ENCODE results near the gene DUSP28.

DUSP28 gene

GRCh38 chr2:240576436-240577205, 16.5 kb downstream of the DUSP28 start (continued):
- TF ChIP-seq, protein P1, sequence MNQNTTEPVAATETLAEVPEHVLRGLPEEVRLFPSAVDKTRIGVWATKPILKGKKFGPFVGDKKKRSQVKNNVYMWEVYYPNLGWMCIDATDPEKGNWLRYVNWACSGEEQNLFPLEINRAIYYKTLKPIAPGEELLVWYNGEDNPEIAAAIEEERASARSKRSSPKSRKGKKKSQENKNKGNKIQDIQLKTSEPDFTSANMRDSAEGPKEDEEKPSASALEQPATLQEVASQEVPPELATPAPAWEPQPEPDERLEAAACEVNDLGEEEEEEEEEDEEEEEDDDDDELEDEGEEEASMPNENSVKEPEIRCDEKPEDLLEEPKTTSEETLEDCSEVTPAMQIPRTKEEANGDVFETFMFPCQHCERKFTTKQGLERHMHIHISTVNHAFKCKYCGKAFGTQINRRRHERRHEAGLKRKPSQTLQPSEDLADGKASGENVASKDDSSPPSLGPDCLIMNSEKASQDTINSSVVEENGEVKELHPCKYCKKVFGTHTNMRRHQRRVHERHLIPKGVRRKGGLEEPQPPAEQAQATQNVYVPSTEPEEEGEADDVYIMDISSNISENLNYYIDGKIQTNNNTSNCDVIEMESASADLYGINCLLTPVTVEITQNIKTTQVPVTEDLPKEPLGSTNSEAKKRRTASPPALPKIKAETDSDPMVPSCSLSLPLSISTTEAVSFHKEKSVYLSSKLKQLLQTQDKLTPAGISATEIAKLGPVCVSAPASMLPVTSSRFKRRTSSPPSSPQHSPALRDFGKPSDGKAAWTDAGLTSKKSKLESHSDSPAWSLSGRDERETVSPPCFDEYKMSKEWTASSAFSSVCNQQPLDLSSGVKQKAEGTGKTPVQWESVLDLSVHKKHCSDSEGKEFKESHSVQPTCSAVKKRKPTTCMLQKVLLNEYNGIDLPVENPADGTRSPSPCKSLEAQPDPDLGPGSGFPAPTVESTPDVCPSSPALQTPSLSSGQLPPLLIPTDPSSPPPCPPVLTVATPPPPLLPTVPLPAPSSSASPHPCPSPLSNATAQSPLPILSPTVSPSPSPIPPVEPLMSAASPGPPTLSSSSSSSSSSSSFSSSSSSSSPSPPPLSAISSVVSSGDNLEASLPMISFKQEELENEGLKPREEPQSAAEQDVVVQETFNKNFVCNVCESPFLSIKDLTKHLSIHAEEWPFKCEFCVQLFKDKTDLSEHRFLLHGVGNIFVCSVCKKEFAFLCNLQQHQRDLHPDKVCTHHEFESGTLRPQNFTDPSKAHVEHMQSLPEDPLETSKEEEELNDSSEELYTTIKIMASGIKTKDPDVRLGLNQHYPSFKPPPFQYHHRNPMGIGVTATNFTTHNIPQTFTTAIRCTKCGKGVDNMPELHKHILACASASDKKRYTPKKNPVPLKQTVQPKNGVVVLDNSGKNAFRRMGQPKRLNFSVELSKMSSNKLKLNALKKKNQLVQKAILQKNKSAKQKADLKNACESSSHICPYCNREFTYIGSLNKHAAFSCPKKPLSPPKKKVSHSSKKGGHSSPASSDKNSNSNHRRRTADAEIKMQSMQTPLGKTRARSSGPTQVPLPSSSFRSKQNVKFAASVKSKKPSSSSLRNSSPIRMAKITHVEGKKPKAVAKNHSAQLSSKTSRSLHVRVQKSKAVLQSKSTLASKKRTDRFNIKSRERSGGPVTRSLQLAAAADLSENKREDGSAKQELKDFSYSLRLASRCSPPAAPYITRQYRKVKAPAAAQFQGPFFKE (tag by site-specific recombination; IDR thresholded peaks at IDR 0.05; ENCODE audit: borderline replicate concordance), result no peak
- no peak for TF ChIP-seq ZBTB1 (tag by site-specific recombination; IDR thresholded peaks at IDR 0.05)

DNA sequence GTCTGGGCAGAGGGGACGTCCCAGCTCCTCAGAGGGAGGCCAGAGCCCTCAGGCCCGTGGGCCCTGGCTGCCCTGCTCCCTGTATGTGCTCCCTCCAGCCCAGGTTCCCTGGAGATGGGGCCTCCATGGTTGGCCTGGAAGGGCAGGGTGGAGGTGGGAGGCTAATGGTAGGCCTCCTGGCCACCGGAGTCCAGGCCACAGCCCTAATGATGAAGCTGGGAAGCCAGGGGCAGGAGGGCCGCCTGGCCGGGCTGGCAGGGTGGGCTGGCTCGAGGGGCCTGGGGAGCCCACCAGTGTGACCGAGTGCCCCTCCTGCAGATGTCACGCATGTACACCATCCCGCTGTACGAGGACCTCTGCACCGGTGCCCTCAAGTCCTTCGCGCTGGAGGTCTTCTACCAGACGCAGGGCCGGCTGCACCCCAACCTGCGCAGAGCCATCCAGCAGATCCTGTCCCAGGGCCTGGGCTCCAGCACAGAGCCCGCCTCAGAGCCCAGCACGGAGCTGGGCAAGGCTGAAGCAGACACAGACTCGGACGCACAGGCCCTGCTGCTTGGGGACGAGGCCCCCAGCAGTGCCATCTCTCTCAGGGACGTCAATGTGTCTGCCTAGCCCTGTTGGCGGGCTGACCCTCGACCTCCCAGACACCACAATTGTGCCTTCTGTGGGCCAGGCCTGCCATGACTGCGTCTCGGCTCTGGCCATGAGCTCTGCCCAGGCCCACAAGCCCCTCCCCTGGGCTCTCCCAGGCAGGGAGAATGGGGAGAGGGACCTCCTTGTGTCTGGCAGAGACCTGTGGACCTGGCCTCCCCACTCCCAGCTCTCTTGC, 17.3 kb downstream of the DUSP28 start:
- ChIA-PET CTCF (interaction anchor here (0.7 kb wide), 1 partner anchor 263 kb away, joined by 3 read pairs; no protein-coding TSS in a partner anchor), POLR2A (interaction anchor here (0.6 to 2.2 kb wide), 3 partner anchors 8 to 11 kb away, joined by 3 to 16 read pairs (median 7); partner anchors contain the start of gene CAPN10)
- Histone ChIP-seq H3K4me1 (ENCODE audit: control insufficient read depth, insufficient read depth, low read length) (peaks cover 7% of the 10 kb centered on the region), H3K27ac (ENCODE audit: extremely low read depth, low read depth, low read length) (no peak overlapping the region), H3K9me3 (ENCODE audit: control insufficient read depth, insufficient read depth, low read depth, low read length) (no peaks in the 10 kb centered on the region), H3K36me3 (ENCODE audit: control insufficient read depth in 2 of 2, insufficient read depth in 1 of 2, low read length in 2 of 2) (peaks cover 0 to 44% of the 10 kb centered on the region in 2 experiments; a peak in 1 of 3 replicates), H3K4me3 (ENCODE audit: low read depth, low read length) (no peak overlapping the region)
- TF ChIP-seq ZNF433 (tag by site-specific recombination; IDR thresholded peaks at IDR 0.05; ENCODE audit: low read depth) (no peak), GLIS2 (tag by site-specific recombination; IDR thresholded peaks at IDR 0.05) (0 out of 2 replicates have a peak, but pooled peaks have one; percentile 33), ZNF501 (tag by site-specific recombination; IDR thresholded peaks at IDR 0.05) (no peak)
- TF ChIP-seq, protein P2, sequence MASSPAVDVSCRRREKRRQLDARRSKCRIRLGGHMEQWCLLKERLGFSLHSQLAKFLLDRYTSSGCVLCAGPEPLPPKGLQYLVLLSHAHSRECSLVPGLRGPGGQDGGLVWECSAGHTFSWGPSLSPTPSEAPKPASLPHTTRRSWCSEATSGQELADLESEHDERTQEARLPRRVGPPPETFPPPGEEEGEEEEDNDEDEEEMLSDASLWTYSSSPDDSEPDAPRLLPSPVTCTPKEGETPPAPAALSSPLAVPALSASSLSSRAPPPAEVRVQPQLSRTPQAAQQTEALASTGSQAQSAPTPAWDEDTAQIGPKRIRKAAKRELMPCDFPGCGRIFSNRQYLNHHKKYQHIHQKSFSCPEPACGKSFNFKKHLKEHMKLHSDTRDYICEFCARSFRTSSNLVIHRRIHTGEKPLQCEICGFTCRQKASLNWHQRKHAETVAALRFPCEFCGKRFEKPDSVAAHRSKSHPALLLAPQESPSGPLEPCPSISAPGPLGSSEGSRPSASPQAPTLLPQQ (tag by site-specific recombination; IDR thresholded peaks at IDR 0.05), result no peak

- H3K9me3 ChIP-seq (ENCODE audit: control insufficient read depth, insufficient read depth, low read depth, low read length), result no peaks in the 10 kb centered on the region
- no peak overlapping the region for H3K4me3 ChIP-seq (ENCODE audit: low read depth, low read length)
- CTCF ChIA-PET, result interaction anchor here (0.5 to 0.7 kb wide), 2 partner anchors 15 to 262 kb away, joined by 3 read pairs; no protein-coding TSS in a partner anchor
- H3K36me3 ChIP-seq (ENCODE audit: control insufficient read depth in 2 of 2, insufficient read depth in 1 of 2, low read length in 2 of 2), result peaks cover 0 to 49% of the 10 kb centered on the region in 2 experiments; a peak in 1 of 3 replicates
- peaks cover 7% of the 10 kb centered on the region for H3K4me1 ChIP-seq (ENCODE audit: control insufficient read depth, insufficient read depth, low read length)
- H3K27ac ChIP-seq (ENCODE audit: extremely low read depth, low read depth, low read length), result no peak overlapping the region
- POLR2A ChIA-PET, result interaction anchor here (0.6 to 2.2 kb wide), 3 partner anchors 9 to 12 kb away, joined by 3 to 16 read pairs (median 7); partner anchors contain the start of gene CAPN10
- no peak for TF ChIP-seq SALL2 (tag by site-specific recombination; IDR thresholded peaks at IDR 0.05; ENCODE audit: borderline replicate concordance)
- TF ChIP-seq ZNF488 (tag by site-specific recombination; IDR thresholded peaks at IDR 0.05), result no peak
- TF ChIP-seq RBAK (tag by site-specific recombination; IDR thresholded peaks at IDR 0.05), result no peak
- no peak for TF ChIP-seq ZNF560 (tag by site-specific recombination; IDR thresholded peaks at IDR 0.05; ENCODE audit: borderline replicate concordance)
- TF ChIP-seq ZNF138 (tag by site-specific recombination; IDR thresholded peaks at IDR 0.05; ENCODE audit: borderline replicate concordance), result no peak
- TF ChIP-seq ZNF416 (tag by site-specific recombination; IDR thresholded peaks at IDR 0.05), result no peak
- TF ChIP-seq, protein P3, sequence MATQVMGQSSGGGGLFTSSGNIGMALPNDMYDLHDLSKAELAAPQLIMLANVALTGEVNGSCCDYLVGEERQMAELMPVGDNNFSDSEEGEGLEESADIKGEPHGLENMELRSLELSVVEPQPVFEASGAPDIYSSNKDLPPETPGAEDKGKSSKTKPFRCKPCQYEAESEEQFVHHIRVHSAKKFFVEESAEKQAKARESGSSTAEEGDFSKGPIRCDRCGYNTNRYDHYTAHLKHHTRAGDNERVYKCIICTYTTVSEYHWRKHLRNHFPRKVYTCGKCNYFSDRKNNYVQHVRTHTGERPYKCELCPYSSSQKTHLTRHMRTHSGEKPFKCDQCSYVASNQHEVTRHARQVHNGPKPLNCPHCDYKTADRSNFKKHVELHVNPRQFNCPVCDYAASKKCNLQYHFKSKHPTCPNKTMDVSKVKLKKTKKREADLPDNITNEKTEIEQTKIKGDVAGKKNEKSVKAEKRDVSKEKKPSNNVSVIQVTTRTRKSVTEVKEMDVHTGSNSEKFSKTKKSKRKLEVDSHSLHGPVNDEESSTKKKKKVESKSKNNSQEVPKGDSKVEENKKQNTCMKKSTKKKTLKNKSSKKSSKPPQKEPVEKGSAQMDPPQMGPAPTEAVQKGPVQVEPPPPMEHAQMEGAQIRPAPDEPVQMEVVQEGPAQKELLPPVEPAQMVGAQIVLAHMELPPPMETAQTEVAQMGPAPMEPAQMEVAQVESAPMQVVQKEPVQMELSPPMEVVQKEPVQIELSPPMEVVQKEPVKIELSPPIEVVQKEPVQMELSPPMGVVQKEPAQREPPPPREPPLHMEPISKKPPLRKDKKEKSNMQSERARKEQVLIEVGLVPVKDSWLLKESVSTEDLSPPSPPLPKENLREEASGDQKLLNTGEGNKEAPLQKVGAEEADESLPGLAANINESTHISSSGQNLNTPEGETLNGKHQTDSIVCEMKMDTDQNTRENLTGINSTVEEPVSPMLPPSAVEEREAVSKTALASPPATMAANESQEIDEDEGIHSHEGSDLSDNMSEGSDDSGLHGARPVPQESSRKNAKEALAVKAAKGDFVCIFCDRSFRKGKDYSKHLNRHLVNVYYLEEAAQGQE (tag by site-specific recombination; IDR thresholded peaks at IDR 0.05), result no peak
- TF ChIP-seq WT1 (tag by site-specific recombination; IDR thresholded peaks at IDR 0.05), result no peak
- TF ChIP-seq ZNF302 (tag by site-specific recombination; IDR thresholded peaks at IDR 0.05; ENCODE audit: low read depth), result no peak
- TF ChIP-seq SP3 (tag by site-specific recombination; IDR thresholded peaks at IDR 0.05), result no peak
- TF ChIP-seq ZNF423 (tag by site-specific recombination; IDR thresholded peaks at IDR 0.05), result no peak
- no peak for TF ChIP-seq HOXD13 (CRISPR knock-in tag; IDR thresholded peaks at IDR 0.05; ENCODE audit: borderline replicate concordance)
Observed at GRCh38 chr2:240578110-240578450, 17.9 kb downstream of the DUSP28 start.

Measured in HEK293 (cell line).